ENCODE data around the gene TTC23L.

DNA sequence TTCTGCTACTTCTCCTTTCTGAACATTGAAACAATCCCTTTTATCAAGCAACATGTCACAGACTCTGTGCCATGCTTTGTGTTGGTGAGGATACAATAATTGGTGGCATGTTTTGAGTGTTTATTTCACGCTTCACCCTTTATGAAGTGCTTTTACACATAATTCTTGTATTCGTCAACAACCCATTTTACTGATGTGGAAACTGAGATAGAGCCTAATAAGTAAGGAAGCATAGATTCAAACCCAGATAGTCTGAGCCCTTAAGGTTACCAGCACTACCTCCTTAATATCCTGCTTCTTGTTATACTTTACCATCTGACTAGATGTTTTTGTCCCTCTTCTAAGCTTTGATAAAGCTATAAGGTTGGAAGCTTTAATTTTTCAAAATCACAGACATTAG is 49.3 kb upstream of the TTC23L start:
- TF ChIP-seq, protein P1, sequence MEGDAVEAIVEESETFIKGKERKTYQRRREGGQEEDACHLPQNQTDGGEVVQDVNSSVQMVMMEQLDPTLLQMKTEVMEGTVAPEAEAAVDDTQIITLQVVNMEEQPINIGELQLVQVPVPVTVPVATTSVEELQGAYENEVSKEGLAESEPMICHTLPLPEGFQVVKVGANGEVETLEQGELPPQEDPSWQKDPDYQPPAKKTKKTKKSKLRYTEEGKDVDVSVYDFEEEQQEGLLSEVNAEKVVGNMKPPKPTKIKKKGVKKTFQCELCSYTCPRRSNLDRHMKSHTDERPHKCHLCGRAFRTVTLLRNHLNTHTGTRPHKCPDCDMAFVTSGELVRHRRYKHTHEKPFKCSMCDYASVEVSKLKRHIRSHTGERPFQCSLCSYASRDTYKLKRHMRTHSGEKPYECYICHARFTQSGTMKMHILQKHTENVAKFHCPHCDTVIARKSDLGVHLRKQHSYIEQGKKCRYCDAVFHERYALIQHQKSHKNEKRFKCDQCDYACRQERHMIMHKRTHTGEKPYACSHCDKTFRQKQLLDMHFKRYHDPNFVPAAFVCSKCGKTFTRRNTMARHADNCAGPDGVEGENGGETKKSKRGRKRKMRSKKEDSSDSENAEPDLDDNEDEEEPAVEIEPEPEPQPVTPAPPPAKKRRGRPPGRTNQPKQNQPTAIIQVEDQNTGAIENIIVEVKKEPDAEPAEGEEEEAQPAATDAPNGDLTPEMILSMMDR (IDR thresholded peaks at IDR 0.05) = no peak
- no peak for TF ChIP-seq POLR2A (IDR thresholded peaks at IDR 0.05)

All from lower leg skin (tissue), 3 donors.